ENCODE data around the gene CCND3. TPM values are rescaled to one million over a fixed set of nuclear protein-coding genes. Genes with fewer than 3 reads are reported as not detected.

CCND3 gene
- total and polyA plus RNA-seq, 2 of the 13 experiments (the other 11 are each of a cell fraction or from before 2014, with no cell fraction given) = 4.3 to 7.2 TPM

GRCh38 chr6:41966961-41967311 is 25.3 kb upstream of the CCND3 start (continued):
- TF ChIP-seq ARID5B (CRISPR knock-in tag; IDR thresholded peaks at IDR 0.05) (0 out of 2 replicates have a peak, but pooled peaks have one; percentile 21), PHF21A (CRISPR knock-in tag; IDR thresholded peaks at IDR 0.05) (no peak), SOX5 (CRISPR knock-in tag; IDR thresholded peaks at IDR 0.05; ENCODE audit: borderline replicate concordance) (peak; percentile 69; the same call in 1 of the 2 replicates), ZNF33B (CRISPR knock-in tag; IDR thresholded peaks at IDR 0.05) (no peak), ZNF776 (CRISPR knock-in tag; IDR thresholded peaks at IDR 0.05) (no peak), THAP8 (CRISPR knock-in tag; IDR thresholded peaks at IDR 0.05; ENCODE audit: borderline replicate concordance) (no peak), HMGXB3 (CRISPR knock-in tag; IDR thresholded peaks at IDR 0.05; ENCODE audit: borderline replicate concordance) (no peak), RAD21 (CRISPR knock-in tag; IDR thresholded peaks at IDR 0.05) (no peak), ZNF616 (CRISPR knock-in tag; IDR thresholded peaks at IDR 0.05; ENCODE audit: low read depth) (no peak), ONECUT2 (CRISPR knock-in tag; IDR thresholded peaks at IDR 0.05) (no peak), ARHGAP35 (CRISPR knock-in tag; IDR thresholded peaks at IDR 0.05; ENCODE audit: borderline replicate concordance) (no peak), NCOA2 (CRISPR knock-in tag; IDR thresholded peaks at IDR 0.05) (no peak), ZNF703 (CRISPR knock-in tag; IDR thresholded peaks at IDR 0.05; ENCODE audit: borderline replicate concordance) (no peak), CAMTA2 (CRISPR knock-in tag; IDR thresholded peaks at IDR 0.05; ENCODE audit: borderline replicate concordance) (no peak), U2AF1 (optimal IDR thresholded peaks at IDR 0.05; ENCODE audit: low read depth, low read length) (no peak), TRAFD1 (CRISPR knock-in tag; IDR thresholded peaks at IDR 0.05; ENCODE audit: borderline replicate concordance) (no peak), ELF1 (CRISPR knock-in tag; IDR thresholded peaks at IDR 0.05) (no peak), EZH2 (conservative IDR thresholded peaks at IDR 0.05; ENCODE audit: low read depth, low read length) (no peak), MXI1 (IDR thresholded peaks at IDR 0.05; ENCODE audit: borderline replicate concordance, low read depth, low read length) (no peak), TCF7 (IDR thresholded peaks at IDR 0.05; ENCODE audit: low read depth) (peak; percentile 42), ZMAT5 (CRISPR knock-in tag; IDR thresholded peaks at IDR 0.05; ENCODE audit: borderline replicate concordance, low read depth) (no peak)
